ENCODE measurements around the gene RWDD4.

The RWDD4 gene

GRCh38 chr4:183599284-183599683 lies 59.7 kb downstream of the RWDD4 start:
- DNase-seq, result no peak

- no peak for DNase-seq
Measured at GRCh38 chr4:183596067-183596757, 62.8 kb downstream of the RWDD4 start.

GRCh38 chr4:183594823-183595222 lies 64.2 kb downstream of the RWDD4 start:
- DNase-seq, result no peak

- DNase-seq, result no peak
Measured at GRCh38 chr4:183591301-183591700, 67.7 kb downstream of the RWDD4 start.
